GM12872 (cell line): ENCODE data around the gene SH3RF3.

ENCODE experiments used
- CTCF ChIP-seq: IDR thresholded peaks from 3 replicates; pipeline ENCODE4 v1.5.1; 2011; ENCODE audit warnings: low read depth, mild to moderate bottlenecking, low read length, moderate library complexity; ENCODE audit not compliant: insufficient read depth

The SH3RF3 gene

GRCh38 chr2:109299536-109299935, 170.5 kb downstream of the SH3RF3 start:
- TF ChIP-seq CTCF: no peak

GRCh38 chr2:109300582-109300981, 171.6 kb downstream of the SH3RF3 start:
- no peak for TF ChIP-seq CTCF

GRCh38 chr2:109301746-109302145, 172.7 kb downstream of the SH3RF3 start:
- no peak for TF ChIP-seq CTCF

GRCh38 chr2:109302319-109302718, 173.3 kb downstream of the SH3RF3 start:
- no peak for TF ChIP-seq CTCF

GRCh38 chr2:109304242-109304641, 175.2 kb downstream of the SH3RF3 start:
- no peak for TF ChIP-seq CTCF

GRCh38 chr2:109304731-109305470, 175.9 kb downstream of the SH3RF3 start:
- TF ChIP-seq CTCF: no peak

- no peak for TF ChIP-seq CTCF
Measured at GRCh38 chr2:109305490-109306167, 176.6 kb downstream of the SH3RF3 start.
